KMS-11 (cell line): ENCODE data around the gene DPH6.

Experiments used
- H2AFZ ChIP-seq: fragments of 200-600 bp; sonication (generic); 2 replicates; pipeline ENCODE4 v1.6.1; 2016; ENCODE audit warnings: antibody characterized with exemption, mixed run types, low read depth
- H3K27ac ChIP-seq: fragments of 200-600 bp; sonication (generic); 2 replicates; pipeline ENCODE4 v1.6.1; 2016; ENCODE audit warnings: mild to moderate bottlenecking, mixed run types
- H3K27me3 ChIP-seq: fragments of 200-600 bp; sonication (generic); 2 replicates; pipeline ENCODE4 v1.6.1; 2017; ENCODE audit warnings: mild to moderate bottlenecking, low read depth, mixed run types, moderate library complexity; ENCODE audit not compliant: insufficient read depth
- H3K36me3 ChIP-seq: fragments of 200-600 bp; sonication (generic); 2 replicates; pipeline ENCODE4 v1.6.1; 2017; ENCODE audit warnings: mild to moderate bottlenecking, mixed run types; ENCODE audit not compliant: insufficient read depth
- H3K4me1 ChIP-seq: fragments of 200-600 bp; sonication (generic); 2 replicates; pipeline ENCODE4 v1.6.1; 2016; ENCODE audit warnings: mild to moderate bottlenecking, low read depth, mixed run types; ENCODE audit not compliant: poor library complexity, severe bottlenecking
- H3K4me2 ChIP-seq: fragments of 200-600 bp; sonication (generic); 2 replicates; pipeline ENCODE4 v1.7.0; 2016; ENCODE audit warnings: mild to moderate bottlenecking, mixed run types
- H3K4me3 ChIP-seq: fragments of 200-600 bp; sonication (generic); IDR thresholded peaks from 2 replicates; pipeline ENCODE4 v1.6.1; 2017; ENCODE audit warnings: low read depth, low read length, mixed read lengths; ENCODE audit not compliant: insufficient read depth
- H3K79me2 ChIP-seq: fragments of 200-600 bp; sonication (generic); 2 replicates; pipeline ENCODE4 v1.6.1; 2016; ENCODE audit warnings: low read depth, mixed run types; ENCODE audit not compliant: insufficient read depth
- H3K9ac ChIP-seq: fragments of 200-600 bp; sonication (generic); 2 replicates; pipeline ENCODE4 v1.6.1; 2016; ENCODE audit warnings: mild to moderate bottlenecking, mixed run types
- H4K20me1 ChIP-seq: fragments of 200-600 bp; sonication (generic); 2 replicates; pipeline ENCODE4 v1.6.1; 2016; ENCODE audit warnings: mild to moderate bottlenecking, mixed run types; ENCODE audit not compliant: insufficient read depth
- TF ChIP-seq, protein P1 (sequence below): fragments of 200-600 bp; sonication (generic); conservative IDR thresholded peaks from 2 replicates; pipeline ENCODE4 v1.6.1; 2017; ENCODE audit warnings: low read depth, mild to moderate bottlenecking, antibody characterized with exemption, low read length, moderate library complexity, mixed read lengths

Gene DPH6

DNA sequence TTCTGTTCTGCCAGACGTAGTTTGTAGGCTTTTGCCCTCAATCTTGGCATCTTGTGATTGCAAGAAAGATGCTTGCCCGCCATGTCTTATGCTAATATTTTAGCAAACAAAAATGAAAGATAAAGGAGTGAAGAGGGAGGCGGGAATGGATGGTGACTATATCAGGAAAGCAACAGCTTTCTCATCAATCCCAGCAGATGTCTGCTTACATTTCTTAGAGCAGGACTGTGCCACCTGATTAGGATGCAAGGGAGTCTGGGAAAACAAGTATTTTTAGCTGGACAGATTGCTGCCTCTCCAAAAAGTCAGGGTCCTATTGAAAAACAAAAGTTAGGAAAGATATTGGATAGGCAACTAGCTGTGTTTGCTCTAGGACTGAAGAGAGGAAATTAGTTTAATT is 34.6 kb upstream of the DPH6 start:
- Histone ChIP-seq H3K4me1 (no peaks in the 10 kb centered on the region), H3K9ac (no peak overlapping the region), H3K4me2 (no peak overlapping the region), H2AFZ (no peak overlapping the region), H3K4me3 (no peak overlapping the region), H4K20me1 (no peaks in the 10 kb centered on the region), H3K79me2 (no peaks in the 10 kb centered on the region), H3K27ac (no peak overlapping the region), H3K27me3 (no peaks in the 10 kb centered on the region), H3K36me3 (no peaks in the 10 kb centered on the region)
- TF ChIP-seq, protein P1, sequence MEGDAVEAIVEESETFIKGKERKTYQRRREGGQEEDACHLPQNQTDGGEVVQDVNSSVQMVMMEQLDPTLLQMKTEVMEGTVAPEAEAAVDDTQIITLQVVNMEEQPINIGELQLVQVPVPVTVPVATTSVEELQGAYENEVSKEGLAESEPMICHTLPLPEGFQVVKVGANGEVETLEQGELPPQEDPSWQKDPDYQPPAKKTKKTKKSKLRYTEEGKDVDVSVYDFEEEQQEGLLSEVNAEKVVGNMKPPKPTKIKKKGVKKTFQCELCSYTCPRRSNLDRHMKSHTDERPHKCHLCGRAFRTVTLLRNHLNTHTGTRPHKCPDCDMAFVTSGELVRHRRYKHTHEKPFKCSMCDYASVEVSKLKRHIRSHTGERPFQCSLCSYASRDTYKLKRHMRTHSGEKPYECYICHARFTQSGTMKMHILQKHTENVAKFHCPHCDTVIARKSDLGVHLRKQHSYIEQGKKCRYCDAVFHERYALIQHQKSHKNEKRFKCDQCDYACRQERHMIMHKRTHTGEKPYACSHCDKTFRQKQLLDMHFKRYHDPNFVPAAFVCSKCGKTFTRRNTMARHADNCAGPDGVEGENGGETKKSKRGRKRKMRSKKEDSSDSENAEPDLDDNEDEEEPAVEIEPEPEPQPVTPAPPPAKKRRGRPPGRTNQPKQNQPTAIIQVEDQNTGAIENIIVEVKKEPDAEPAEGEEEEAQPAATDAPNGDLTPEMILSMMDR: no peak

GRCh38 chr15:35567392-35567791 is 21.4 kb upstream of the DPH6 start:
- Histone ChIP-seq H3K4me1 (no peaks in the 10 kb centered on the region), H3K36me3 (no peaks in the 10 kb centered on the region), H3K4me2 (no peak overlapping the region), H3K27ac (no peak overlapping the region), H2AFZ (no peak overlapping the region), H4K20me1 (no peaks in the 10 kb centered on the region), H3K79me2 (no peaks in the 10 kb centered on the region), H3K4me3 (no peak overlapping the region), H3K27me3 (no peaks in the 10 kb centered on the region), H3K9ac (no peak overlapping the region)
- TF ChIP-seq, protein P1: no peak

DNA sequence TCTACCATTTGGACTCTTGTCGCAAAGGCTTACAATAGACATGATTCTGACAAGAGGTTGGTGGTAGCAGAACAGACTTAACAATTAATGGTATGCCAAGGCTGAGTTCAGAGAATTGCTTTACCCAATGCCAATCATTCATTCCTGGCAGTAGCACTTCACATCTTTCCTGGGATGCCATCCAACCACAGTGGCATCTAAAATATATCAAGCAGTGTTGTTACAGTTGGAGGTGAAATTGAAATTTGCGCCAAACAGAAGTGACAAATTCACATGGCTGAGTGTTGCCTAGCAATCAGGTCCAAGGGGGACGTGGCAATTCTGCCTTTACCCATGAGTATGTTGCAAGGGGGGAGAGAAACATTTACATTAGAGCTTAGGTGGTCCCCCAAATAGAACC is 21.0 kb upstream of the DPH6 start:
- Histone ChIP-seq H3K9ac (no peak overlapping the region), H3K27me3 (no peaks in the 10 kb centered on the region), H3K27ac (no peak overlapping the region), H2AFZ (no peak overlapping the region), H3K79me2 (no peaks in the 10 kb centered on the region), H3K4me1 (no peaks in the 10 kb centered on the region), H3K4me2 (no peak overlapping the region), H4K20me1 (no peaks in the 10 kb centered on the region), H3K36me3 (no peaks in the 10 kb centered on the region), H3K4me3 (no peak overlapping the region)
- TF ChIP-seq, protein P1: no peak

- no peaks in the 10 kb centered on the region for H3K27me3 ChIP-seq
- H3K4me3 ChIP-seq: no peak overlapping the region
- H3K9ac ChIP-seq: no peak overlapping the region
- H3K79me2 ChIP-seq: no peaks in the 10 kb centered on the region
- no peaks in the 10 kb centered on the region for H3K4me1 ChIP-seq
- H3K36me3 ChIP-seq: no peaks in the 10 kb centered on the region
- TF ChIP-seq, protein P1: no peak
- H2AFZ ChIP-seq: no peak overlapping the region
- no peaks in the 10 kb centered on the region for H4K20me1 ChIP-seq
- no peak overlapping the region for H3K4me2 ChIP-seq
- H3K27ac ChIP-seq: no peak overlapping the region
Observed at GRCh38 chr15:35565901-35566300, 19.9 kb upstream of the DPH6 start.
